NCI-H1417 (cell line): ENCODE data around the gene SUSD4.

ENCODE experiments used
- DNase-seq, 3 experiments: peaks; one replicate each; lab custom pipeline; 2025; lab: John Stamatoyannopoulos, UW

SUSD4 gene

DNA sequence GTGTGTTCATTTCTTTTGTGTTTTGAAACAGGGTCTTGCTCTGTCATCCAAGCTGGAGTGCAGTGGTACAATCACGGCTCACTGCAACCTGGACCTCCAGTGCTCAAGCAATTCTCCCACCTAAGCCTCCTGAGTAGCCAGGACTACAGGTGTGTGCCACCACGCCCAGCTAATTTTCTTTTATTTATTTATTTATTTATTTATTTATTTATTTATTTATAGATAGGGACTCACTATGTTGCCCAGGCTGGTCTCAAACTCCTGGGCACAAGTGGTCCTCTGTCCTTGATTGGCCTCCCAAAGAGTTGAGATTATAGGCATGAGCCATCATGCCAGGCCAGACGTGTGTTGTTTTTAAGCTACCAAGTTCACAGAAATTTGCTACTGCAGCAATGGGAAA lies 177.2 kb downstream of the SUSD4 start:
- DNase-seq = no peak

- no peak for DNase-seq
These were observed 180.6 kb downstream of the SUSD4 start for GRCh38 chr1:223183268-223183862.

DNA sequence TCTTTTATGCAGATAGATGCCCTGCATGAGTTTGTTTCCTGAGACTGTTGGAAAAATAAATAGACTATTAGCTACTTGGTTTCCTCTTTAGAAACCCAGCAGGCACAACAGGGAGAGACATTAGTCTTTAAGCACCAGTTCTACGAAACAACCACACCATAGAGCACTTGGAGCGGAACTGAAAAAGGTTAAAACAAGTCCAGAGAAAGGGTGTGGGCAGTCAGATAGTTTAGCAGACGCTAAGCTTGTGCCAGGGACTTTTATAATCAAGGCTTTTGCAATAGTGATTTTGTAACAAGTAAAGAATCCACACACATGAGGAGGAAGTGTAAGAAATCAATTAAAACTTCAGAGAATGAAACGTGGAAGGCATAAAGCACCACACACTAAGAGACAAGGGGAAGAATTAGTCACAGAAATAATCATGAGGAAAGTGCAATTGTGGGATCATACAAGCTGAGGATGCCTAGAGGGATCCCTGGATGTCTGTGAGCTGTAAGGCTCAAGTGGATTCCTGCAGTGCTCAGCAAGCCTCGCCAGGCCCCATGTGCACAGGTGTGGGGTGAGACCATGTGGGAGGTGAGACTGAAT lies 183.2 kb downstream of the SUSD4 start:
- peak in 1 of 3 experiments; percentile 61 for DNase-seq

DNA sequence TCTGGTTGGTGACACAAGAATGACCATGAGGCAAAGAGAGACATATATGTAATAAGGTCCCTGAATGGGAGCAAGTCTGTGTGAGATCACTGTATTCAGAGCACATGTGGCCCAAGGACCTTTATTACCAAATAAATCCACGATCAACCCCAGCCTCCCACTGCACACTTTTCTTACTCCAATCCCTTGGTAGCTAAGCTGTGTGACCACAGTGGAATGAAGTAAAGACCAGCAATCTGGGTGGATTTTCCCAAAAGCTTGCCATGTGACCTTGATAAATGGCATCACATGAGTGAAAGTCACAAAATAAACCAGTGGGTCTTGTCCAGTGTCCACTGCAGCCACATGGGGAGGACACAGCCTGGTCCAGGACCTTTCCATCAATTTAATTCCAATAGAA lies 184.2 kb downstream of the SUSD4 start:
- no peak for DNase-seq

DNA sequence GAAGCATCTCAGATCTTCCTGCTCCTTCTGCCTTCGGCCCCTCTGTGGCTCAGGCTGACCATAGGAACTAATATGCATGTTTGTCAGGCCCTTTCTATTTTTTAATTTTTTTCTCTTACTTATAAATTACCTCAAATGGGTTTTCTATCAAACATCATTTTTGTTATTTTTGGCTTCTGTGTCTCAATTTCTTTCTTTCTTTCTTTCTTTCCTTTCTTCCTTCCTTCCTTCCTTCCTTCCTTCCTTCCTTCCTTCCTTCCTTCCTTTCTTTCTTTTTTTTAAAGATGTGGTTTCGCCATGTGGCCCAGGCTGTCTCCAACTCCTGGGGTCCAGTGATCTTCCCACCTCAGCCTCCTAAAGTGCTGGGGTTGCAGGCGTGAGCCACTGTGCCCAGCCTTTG lies 184.7 kb downstream of the SUSD4 start:
- no peak for DNase-seq

GRCh38 chr1:223177681-223178080 lies 186.3 kb downstream of the SUSD4 start:
- DNase-seq = no peak

DNA sequence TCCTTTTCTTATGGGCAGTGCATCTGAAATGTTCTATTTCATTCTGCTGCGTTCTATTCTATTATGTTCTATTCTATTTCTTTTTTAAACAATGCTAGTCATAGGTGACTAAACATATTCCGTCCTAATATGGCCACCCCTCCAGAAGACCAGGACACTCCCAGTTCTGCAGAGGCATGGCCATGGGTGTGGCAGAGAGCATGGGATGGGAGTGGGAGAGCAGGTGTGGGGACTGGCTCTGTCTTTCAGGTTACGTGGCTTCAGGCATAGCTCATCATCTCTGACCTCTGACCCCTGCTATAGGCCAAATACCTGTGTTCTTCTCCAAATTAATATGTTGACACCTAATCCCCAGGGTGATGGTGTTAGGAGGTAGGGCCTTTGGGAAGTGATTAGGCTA lies 187.5 kb downstream of the SUSD4 start:
- no peak for DNase-seq

DNA sequence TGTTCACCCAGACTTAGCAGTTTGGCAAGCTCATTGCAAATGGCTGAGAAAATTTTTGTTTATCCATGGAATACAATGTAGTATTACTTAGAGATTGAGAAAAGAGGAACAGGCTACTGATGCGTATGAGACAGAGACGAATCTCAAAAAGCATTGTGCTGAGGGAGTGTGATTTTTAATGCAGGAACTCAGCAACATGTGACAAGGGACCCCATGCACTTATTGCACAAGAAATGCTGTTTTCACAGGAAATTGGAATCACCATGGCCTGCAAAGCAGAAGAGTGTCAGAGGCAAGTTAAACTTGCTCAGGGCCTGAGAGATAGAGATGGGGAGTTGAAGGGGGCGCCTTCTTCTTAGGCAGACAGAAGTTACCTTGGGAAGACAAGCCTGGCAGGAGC lies 188.3 kb downstream of the SUSD4 start:
- DNase-seq = no peak

DNA sequence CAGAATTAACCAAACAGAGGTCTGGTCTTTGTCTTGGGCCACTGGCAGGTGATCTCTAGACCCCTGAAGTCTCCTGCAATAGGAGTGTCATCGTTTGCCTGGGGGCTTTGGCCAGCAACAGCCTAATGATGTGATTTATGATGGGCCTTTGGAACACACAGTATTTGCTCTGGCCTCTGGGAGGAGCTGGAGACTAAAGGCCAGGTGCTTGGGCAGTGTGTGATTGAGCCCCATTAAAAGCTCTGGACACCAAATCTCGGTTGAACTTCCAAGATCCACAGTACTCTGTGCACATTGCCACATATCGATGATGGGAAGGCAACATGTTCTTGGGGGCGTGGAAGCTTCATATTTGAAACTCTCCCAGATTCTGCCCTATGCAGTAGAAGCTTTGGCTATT lies 188.9 kb downstream of the SUSD4 start:
- DNase-seq = peak in 2 of 3 experiments; percentile 51 to 79
